ENCODE results near the gene BRD4. TPM values are rescaled to one million over a fixed set of nuclear protein-coding genes. Genes with fewer than 3 reads are reported as not detected.

BRD4 gene
- total and polyA plus RNA-seq, 2 of the 13 experiments (the other 11 are each of a cell fraction or from before 2014, with no cell fraction given): 10.5 to 11.4 TPM

- no peak for TF ChIP-seq ZBTB14 (CRISPR knock-in tag; IDR thresholded peaks at IDR 0.05)
- no peak for TF ChIP-seq ZNF609 (CRISPR knock-in tag; IDR thresholded peaks at IDR 0.05; ENCODE audit: borderline replicate concordance)
- no peak for TF ChIP-seq PCBP1 (IDR thresholded peaks at IDR 0.05; ENCODE audit: borderline replicate concordance, low read depth, low read length)
- no peak for TF ChIP-seq IRX3 (CRISPR knock-in tag; IDR thresholded peaks at IDR 0.05; ENCODE audit: borderline replicate concordance, low read depth)
- no peak for TF ChIP-seq MXD4 (CRISPR knock-in tag; IDR thresholded peaks at IDR 0.05)
- no peak for TF ChIP-seq NR2C2 (CRISPR knock-in tag; IDR thresholded peaks at IDR 0.05; ENCODE audit: borderline replicate concordance)
- no peak for TF ChIP-seq PAX8 (CRISPR knock-in tag; IDR thresholded peaks at IDR 0.05; ENCODE audit: borderline replicate concordance)
- no peak for TF ChIP-seq FOXP1 (IDR thresholded peaks at IDR 0.05)
- peak; percentile 46; the same call in 1 of the 2 replicates for TF ChIP-seq FOXP1 (CRISPR knock-in tag; IDR thresholded peaks at IDR 0.05)
- TF ChIP-seq ASH2L (IDR thresholded peaks at IDR 0.05; ENCODE audit: insufficient read length, low read depth, low read length): no peak
- no peak for TF ChIP-seq JUN (CRISPR knock-in tag; IDR thresholded peaks at IDR 0.05)
- no peak for TF ChIP-seq TIGD3 (CRISPR knock-in tag; IDR thresholded peaks at IDR 0.05; ENCODE audit: borderline replicate concordance)
- TF ChIP-seq KLF9 (CRISPR knock-in tag; IDR thresholded peaks at IDR 0.05; ENCODE audit: low read depth): no peak
- no peak for TF ChIP-seq DMTF1 (CRISPR knock-in tag; IDR thresholded peaks at IDR 0.05)
- TF ChIP-seq CENPT (CRISPR knock-in tag; IDR thresholded peaks at IDR 0.05; ENCODE audit: low read depth): no peak
- TF ChIP-seq ZNF292 (CRISPR knock-in tag; IDR thresholded peaks at IDR 0.05; ENCODE audit: borderline replicate concordance, low read depth): peak; percentile 29; the same call in 1 of the 2 replicates
- TF ChIP-seq ZNF282 (IDR thresholded peaks at IDR 0.05; ENCODE audit: partially characterized antibody): no peak
- TF ChIP-seq RBAK (CRISPR knock-in tag; IDR thresholded peaks at IDR 0.05): no peak
- TF ChIP-seq SAP130 (CRISPR knock-in tag; IDR thresholded peaks at IDR 0.05; ENCODE audit: low read depth): peak; percentile 34; the same call in 1 of the 2 replicates
These were observed 28.1 kb downstream of the BRD4 start (continued) for GRCh38 chr19:15304140-15304705.
